Vagina (tissue), 2 donors: ENCODE measurements around the gene CNKSR2.

Experiments used
- POLR2A ChIP-seq, 2 donors: fragments of 450-650 bp; IDR thresholded peaks; one replicate each; pipeline ENCODE4 v1.6.1; 2017; ENCODE audit warnings: antibody characterized with exemption in 2 of 2, mild to moderate bottlenecking in 2 of 2, moderate library complexity in 2 of 2
- POLR2AphosphoS5 ChIP-seq, 2 donors: sonication (generic); formaldehyde crosslinking; IDR thresholded peaks; one replicate each; pipeline ENCODE4 v1.9.0; 2017; ENCODE audit warnings: antibody characterized with exemption in 2 of 2, mild to moderate bottlenecking in 2 of 2, low read depth in 1 of 2; ENCODE audit not compliant: insufficient read depth in 1 of 2

DNA sequence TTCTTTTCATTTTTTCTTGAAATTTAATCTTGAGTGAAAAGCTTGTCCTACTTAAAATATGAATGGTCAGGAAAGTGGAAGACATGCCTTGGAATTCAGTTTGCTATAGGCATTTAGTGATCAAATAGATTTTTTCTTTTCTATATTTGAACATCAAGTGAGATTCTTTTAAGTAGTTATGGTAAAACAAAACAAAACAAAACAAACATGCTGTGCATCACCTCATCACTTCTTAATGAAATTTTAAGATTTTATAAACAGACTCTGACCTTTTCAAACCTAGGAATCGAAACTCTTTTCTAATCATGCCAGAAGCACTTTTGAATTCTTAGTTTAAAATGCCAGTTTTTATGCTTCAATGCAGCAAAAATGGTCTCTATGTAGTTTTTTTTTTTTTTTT is 62.8 kb downstream of the CNKSR2 start:
- TF ChIP-seq POLR2A (IDR thresholded peaks at IDR 0.05): no peak
- no peak for TF ChIP-seq POLR2AphosphoS5 (IDR thresholded peaks at IDR 0.05; ENCODE audit: insufficient read depth in 1 of 2, low read depth in 1 of 2)
